ENCODE results near the gene BLVRA.
"Not testable (repeated sequence)": the region's sequence is repeated elsewhere in the genome, so short reads cannot be mapped to it uniquely, and the experiment has no call there.

Gene BLVRA

GRCh38 chr7:43808410-43808809 is 49.9 kb downstream of the BLVRA start:
- DNase-seq (ENCODE audit: low spot score), result no peak

GRCh38 chr7:43810195-43810941 is 51.9 kb downstream of the BLVRA start:
- DNase-seq (ENCODE audit: low spot score), result peak; percentile 50

- DNase-seq (ENCODE audit: low spot score), result no peak
Observed at GRCh38 chr7:43815373-43815772, 56.9 kb downstream of the BLVRA start.

GRCh38 chr7:43816046-43816797 is 57.7 kb downstream of the BLVRA start:
- DNase-seq (ENCODE audit: low spot score), result not testable (repeated sequence)

- DNase-seq (ENCODE audit: low spot score), result not testable (repeated sequence)
Observed at GRCh38 chr7:43823425-43823824, 64.9 kb downstream of the BLVRA start.

GRCh38 chr7:43823941-43824340 is 65.5 kb downstream of the BLVRA start:
- DNase-seq (ENCODE audit: low spot score), result no peak

GRCh38 chr7:43824513-43824912 is 66.0 kb downstream of the BLVRA start:
- DNase-seq (ENCODE audit: low spot score), result not testable (repeated sequence)

GRCh38 chr7:43824963-43825362 is 66.5 kb downstream of the BLVRA start:
- DNase-seq (ENCODE audit: low spot score), result no peak

- DNase-seq (ENCODE audit: low spot score), result no peak
Observed at GRCh38 chr7:43825391-43825808, 66.9 kb downstream of the BLVRA start.

GRCh38 chr7:43830917-43831316 is 72.4 kb downstream of the BLVRA start:
- DNase-seq (ENCODE audit: low spot score), result not testable (repeated sequence)

GRCh38 chr7:43834463-43835251 is 76.2 kb downstream of the BLVRA start:
- no peak for DNase-seq (ENCODE audit: low spot score)

GRCh38 chr7:43838201-43838658 is 79.8 kb downstream of the BLVRA start:
- no peak for DNase-seq (ENCODE audit: low spot score)

- DNase-seq (ENCODE audit: low spot score), result no peak
Observed at GRCh38 chr7:43843296-43843695, 84.8 kb downstream of the BLVRA start.

- no peak for DNase-seq (ENCODE audit: low spot score)
Observed at GRCh38 chr7:43844257-43844656, 85.8 kb downstream of the BLVRA start.

GRCh38 chr7:43844662-43845061 is 86.2 kb downstream of the BLVRA start:
- no peak for DNase-seq (ENCODE audit: low spot score)

GRCh38 chr7:43847496-43847895 is 89.0 kb downstream of the BLVRA start:
- no peak for DNase-seq (ENCODE audit: low spot score)

GRCh38 chr7:43849047-43849446 is 90.6 kb downstream of the BLVRA start:
- DNase-seq (ENCODE audit: low spot score), result no peak

- no peak for DNase-seq (ENCODE audit: low spot score)
Observed at GRCh38 chr7:43850348-43851116, 92.1 kb downstream of the BLVRA start.

- DNase-seq (ENCODE audit: low spot score), result no peak
Observed at GRCh38 chr7:43851805-43852204, 93.3 kb downstream of the BLVRA start.

- DNase-seq (ENCODE audit: low spot score), result no peak
Observed at GRCh38 chr7:43855176-43855575, 96.7 kb downstream of the BLVRA start.

GRCh38 chr7:43856316-43856715 is 97.8 kb downstream of the BLVRA start:
- no peak for DNase-seq (ENCODE audit: low spot score)

Measured in ecto neural progenitor cell (in vitro differentiated cells).